CD4-positive, alpha-beta T cell (primary cell): ENCODE results near the gene RABL3. TPM values are rescaled to one million over a fixed set of nuclear protein-coding genes. Genes with fewer than 3 reads are reported as not detected.

Experiments
- ATAC-seq: fragments of 200-7000 bp; cut with Tn5 transposase; one replicate; pipeline ENCODE4 v1.10.0; 2022; ENCODE audit warnings: mild to moderate bottlenecking; ENCODE audit not compliant: poor library complexity
- CTCF ChIA-PET: fragments of 350-600 bp; sonication (Branson Sonifier 250); formaldehyde crosslinking; loops from one replicate; lab custom pipeline; 2021; ENCODE audit warnings: antibody characterized with exemption, inconsistent platforms; lab: Charles Lee
- POLR2A ChIA-PET: fragments of 350-600 bp; sonication (Branson Sonifier 250); formaldehyde crosslinking; loops from one replicate; lab custom pipeline; 2021; ENCODE audit warnings: antibody characterized with exemption, inconsistent platforms; lab: Charles Lee
- DNase-seq, 14 experiments: peaks; one replicate each; pipeline ENCODE4 v3.0.0-alpha.2; 2013 to 2020; ENCODE audit warnings: mixed read lengths in 2 of 14
- H3K27ac ChIP-seq, 2 donors: one replicate each; pipeline versions ENCODE4 v1.5.1 to v1.7.0; 2013; ENCODE audit warnings: low read length in 2 of 2, low read depth in 1 of 2, mild to moderate bottlenecking in 1 of 2
- H3K27me3 ChIP-seq, 2 experiments: 1 replicate in 1 of 2; 2 replicates in 1 of 2; pipeline versions ENCODE4 v1.6.1 to v1.7.0; 2013; ENCODE audit warnings: low read length in 2 of 2, control low read depth in 1 of 2, mild to moderate bottlenecking in 1 of 2, moderate library complexity in 1 of 2; ENCODE audit not compliant: insufficient read depth in 2 of 2, control insufficient read depth in 1 of 2
- H3K36me3 ChIP-seq: one replicate; pipeline ENCODE4 v1.6.1; 2013; ENCODE audit warnings: low read length, control low read depth; ENCODE audit not compliant: insufficient read depth
- H3K4me1 ChIP-seq: one replicate; pipeline ENCODE4 v1.6.1; 2013; ENCODE audit warnings: low read length, control low read depth; ENCODE audit not compliant: insufficient read depth
- H3K4me3 ChIP-seq: one replicate; pipeline ENCODE4 v1.5.1; 2013; ENCODE audit warnings: mild to moderate bottlenecking, low read length, moderate library complexity
- H3K9me3 ChIP-seq, 2 experiments: 1 replicate in 1 of 2; 2 replicates in 1 of 2; pipeline versions ENCODE4 v1.6.1 to v1.7.0; 2013; ENCODE audit warnings: low read length in 2 of 2, mild to moderate bottlenecking in 2 of 2, control low read depth in 1 of 2, moderate library complexity in 1 of 2; ENCODE audit not compliant: control insufficient read depth in 1 of 2, insufficient read depth in 1 of 2
- H3K27ac Mint-ChIP-seq: one replicate; pipeline ENCODE4 v1.8.0; 2020; ENCODE audit warnings: mixed read lengths
- H3K27me3 Mint-ChIP-seq: one replicate; pipeline ENCODE4 v1.8.0; 2021; ENCODE audit warnings: mixed read lengths
- H3K36me3 Mint-ChIP-seq: one replicate; pipeline ENCODE4 v1.8.0; 2021; ENCODE audit warnings: low read depth, mixed read lengths
- H3K4me1 Mint-ChIP-seq: one replicate; pipeline ENCODE4 v1.8.0; 2021; ENCODE audit warnings: low read depth, mixed read lengths
- H3K4me3 Mint-ChIP-seq: one replicate; pipeline ENCODE4 v1.8.0; 2020; ENCODE audit warnings: mild to moderate bottlenecking, mixed read lengths
- H3K9me3 Mint-ChIP-seq: one replicate; pipeline ENCODE4 v1.8.0; 2020; ENCODE audit warnings: mixed read lengths
- intact Hi-C, 2 experiments: fragments of 100-400 bp; cut with DNase I in 1 of 2; cut with micrococcal nuclease in 1 of 2; formaldehyde crosslinking; loops; one replicate each; pipeline versions ENCODE4 v1.15.1 to v1.9.0; 2023 to 2025; cut with DNase I, micrococcal nuclease
- total RNA-seq, 174 experiments: library from RNA in 2 of 174; stranded (reverse) in 2 of 174; gene quantifications; one replicate each; pipeline ENCODE4 v1.2.3 and lab custom pipeline; 2021 to 2026
- TF ChIP-seq, protein P1 (sequence below): fragments of 200-600 bp; IDR thresholded peaks from one replicate; pipeline ENCODE4 v1.8.0; 2022; ENCODE audit warnings: antibody characterized with exemption, mild to moderate bottlenecking

Gene RABL3
- total RNA-seq, 2 experiments from 2014 or later, result 12.9 to 13.6 TPM

DNA sequence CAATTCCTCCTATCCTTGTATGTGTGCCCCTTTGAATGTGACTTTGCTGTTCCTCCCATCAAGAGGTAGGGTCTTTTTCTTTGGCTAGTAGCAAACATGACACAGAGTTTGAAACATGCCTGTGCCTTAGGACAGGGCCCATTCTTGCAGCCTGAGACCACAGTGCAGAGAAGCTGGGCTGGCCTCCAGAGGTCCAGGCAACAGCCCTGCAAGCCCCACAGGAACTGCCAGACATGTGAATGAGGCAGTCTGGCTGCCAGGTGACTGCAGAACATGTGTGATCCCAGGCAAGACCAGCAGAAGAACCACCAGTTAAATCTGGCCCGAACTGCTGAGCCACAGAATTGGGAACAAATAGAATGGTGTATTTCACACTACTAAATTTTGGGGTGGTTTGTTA lies 59.1 kb downstream of the RABL3 start:
- Mint-ChIP-seq H3K9me3 (peaks cover 3% of the 10 kb centered on the region), H3K4me1 (peaks cover 4% of the 10 kb centered on the region), H3K27me3 (no peaks in the 10 kb centered on the region), H3K36me3 (peaks cover 8% of the 10 kb centered on the region), H3K27ac (no peak overlapping the region), H3K4me3 (no peak overlapping the region)
- DNase-seq (no peak), ATAC-seq (no peak)
- Histone ChIP-seq H3K27me3 (no peaks in the 10 kb centered on the region), H3K4me3 (no peak overlapping the region), H3K27ac (no peak overlapping the region), H3K36me3 (peaks cover 4% of the 10 kb centered on the region), H3K9me3 (no peaks in the 10 kb centered on the region), H3K4me1 (no peaks in the 10 kb centered on the region)
- TF ChIP-seq, protein P1, sequence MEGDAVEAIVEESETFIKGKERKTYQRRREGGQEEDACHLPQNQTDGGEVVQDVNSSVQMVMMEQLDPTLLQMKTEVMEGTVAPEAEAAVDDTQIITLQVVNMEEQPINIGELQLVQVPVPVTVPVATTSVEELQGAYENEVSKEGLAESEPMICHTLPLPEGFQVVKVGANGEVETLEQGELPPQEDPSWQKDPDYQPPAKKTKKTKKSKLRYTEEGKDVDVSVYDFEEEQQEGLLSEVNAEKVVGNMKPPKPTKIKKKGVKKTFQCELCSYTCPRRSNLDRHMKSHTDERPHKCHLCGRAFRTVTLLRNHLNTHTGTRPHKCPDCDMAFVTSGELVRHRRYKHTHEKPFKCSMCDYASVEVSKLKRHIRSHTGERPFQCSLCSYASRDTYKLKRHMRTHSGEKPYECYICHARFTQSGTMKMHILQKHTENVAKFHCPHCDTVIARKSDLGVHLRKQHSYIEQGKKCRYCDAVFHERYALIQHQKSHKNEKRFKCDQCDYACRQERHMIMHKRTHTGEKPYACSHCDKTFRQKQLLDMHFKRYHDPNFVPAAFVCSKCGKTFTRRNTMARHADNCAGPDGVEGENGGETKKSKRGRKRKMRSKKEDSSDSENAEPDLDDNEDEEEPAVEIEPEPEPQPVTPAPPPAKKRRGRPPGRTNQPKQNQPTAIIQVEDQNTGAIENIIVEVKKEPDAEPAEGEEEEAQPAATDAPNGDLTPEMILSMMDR, result no peak
- intact Hi-C loops, result no loop called here
- CTCF ChIA-PET, result no interaction called here
- POLR2A ChIA-PET, result no interaction called here

DNA sequence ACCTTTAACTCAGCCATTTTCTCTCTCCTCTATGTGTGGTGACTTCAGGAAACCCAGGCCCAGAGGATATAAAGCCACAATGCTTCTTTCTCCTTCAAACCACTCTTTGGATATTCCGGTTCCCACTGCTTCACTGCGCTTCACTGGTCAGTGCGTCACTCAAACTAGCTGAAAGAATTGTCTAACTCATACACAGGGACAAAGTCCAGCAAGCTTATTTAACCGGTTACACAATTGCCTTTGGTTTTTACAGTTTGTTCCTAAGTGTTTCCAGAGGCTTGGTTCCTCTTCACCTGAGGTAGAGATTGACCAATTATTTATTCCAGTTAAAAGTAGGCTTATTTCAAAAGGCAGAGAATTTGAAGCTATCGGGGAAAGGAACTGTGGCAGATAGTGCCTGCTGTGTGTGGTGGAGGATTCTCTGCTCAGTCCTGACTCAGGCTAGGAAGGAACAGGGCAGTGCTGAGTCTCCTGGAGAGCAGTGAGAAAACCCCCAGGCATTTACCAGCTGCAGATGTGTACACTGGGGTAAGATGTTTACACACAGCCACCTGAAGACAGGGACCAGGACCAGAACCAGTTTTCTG lies 60.1 kb downstream of the RABL3 start, which contains the start of gene HGD:
TSS of gene HGD (minus strand) at position 145 of the 587 bp plus-strand sequence. CDS start at position 17, 128 bp downstream.
- TF ChIP-seq, protein P1, result no peak
- no peaks in the 10 kb centered on the region for H3K36me3 ChIP-seq
- no peak for DNase-seq
- Mint-ChIP-seq H3K4me3 (no peak within 1 kb of the TSS), H3K9me3 (peaks cover 6% of the 10 kb centered on the region), H3K4me1 (peaks cover 5% of the 10 kb centered on the region), H3K27ac (no peak within 1 kb of the TSS), H3K27me3 (no peaks in the 10 kb centered on the region), H3K36me3 (peaks cover 7% of the 10 kb centered on the region)
- no peaks in the 10 kb centered on the region for H3K9me3 ChIP-seq
- CTCF ChIA-PET, result no interaction called here
- ATAC-seq, result no peak
- H3K4me3 ChIP-seq, result no peak within 1 kb of the TSS
- intact Hi-C loops, result no loop called here
- H3K27me3 ChIP-seq, result no peaks in the 10 kb centered on the region
- POLR2A ChIA-PET, result no interaction called here
- no peaks in the 10 kb centered on the region for H3K4me1 ChIP-seq
- no peak within 1 kb of the TSS for H3K27ac ChIP-seq

DNA sequence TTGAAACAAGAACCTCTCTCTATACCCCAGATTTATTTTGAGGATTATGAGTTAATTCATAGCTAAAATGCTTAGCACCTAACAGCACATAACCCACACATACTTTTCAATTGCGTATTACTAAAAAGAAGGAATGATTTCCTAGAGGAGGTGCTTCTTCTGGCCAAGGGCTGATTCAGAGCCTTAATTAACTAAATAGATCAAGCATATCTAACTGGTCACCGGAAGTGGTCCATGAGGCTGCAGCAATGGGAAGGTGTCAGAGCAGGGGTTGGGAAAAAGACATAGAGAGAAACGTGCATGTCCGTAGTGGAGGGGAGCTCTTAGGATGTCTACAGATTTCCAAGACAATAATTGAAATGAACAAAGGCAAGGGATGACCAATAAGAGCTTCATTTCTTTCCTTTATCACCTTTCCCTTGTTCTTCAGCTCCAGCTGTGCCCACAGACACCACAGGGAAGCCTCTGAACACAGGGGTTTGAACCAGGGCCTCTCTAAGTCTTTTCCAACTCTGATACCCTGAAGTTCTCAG lies 60.7 kb downstream of the RABL3 start:
- H3K27ac Mint-ChIP-seq, result no peak overlapping the region
- intact Hi-C loops, result no loop called here

More for the DNA sequence above, 60.7 kb downstream of the RABL3 start:
- Histone ChIP-seq H3K27ac (no peak overlapping the region), H3K4me3 (no peak overlapping the region), H3K4me1 (no peaks in the 10 kb centered on the region), H3K36me3 (no peaks in the 10 kb centered on the region), H3K9me3 (no peaks in the 10 kb centered on the region), H3K27me3 (no peaks in the 10 kb centered on the region)
- ChIA-PET CTCF (no interaction called here), POLR2A (no interaction called here)
- Mint-ChIP-seq H3K36me3 (peaks cover under 1% of the 10 kb centered on the region), H3K9me3 (peaks cover 6% of the 10 kb centered on the region), H3K27me3 (no peaks in the 10 kb centered on the region), H3K4me3 (no peak overlapping the region), H3K4me1 (peaks cover 5% of the 10 kb centered on the region)
- ATAC-seq (no peak), DNase-seq (no peak)
- TF ChIP-seq, protein P1, result no peak
